OCI-LY3 (cell line): ENCODE results near the gene SGK2.
"Not testable (repeated sequence)": the region's sequence is repeated elsewhere in the genome, so short reads cannot be mapped to it uniquely, and the experiment has no call there.

ENCODE experiments used
- H2AFZ ChIP-seq: fragments of 200-600, 300-600 bp; shearing (Covaris generic); 2 replicates; pipeline ENCODE4 v1.6.0; 2014; ENCODE audit warnings: antibody characterized with exemption, low read depth, low read length
- H3K27ac ChIP-seq: fragments of 200-600, 300-600 bp; sonication (generic); 2 replicates; pipeline ENCODE4 v1.5.1; 2014; ENCODE audit warnings: mild to moderate bottlenecking, low read length, moderate library complexity, mixed read lengths
- H3K27me3 ChIP-seq: fragments of 200-600, 300-600 bp; sonication (generic); 2 replicates; pipeline ENCODE4 v1.6.1; 2014; ENCODE audit warnings: low read depth, low read length, mixed read lengths
- H3K36me3 ChIP-seq: fragments of 200-600, 300-600 bp; sonication (generic); replicated peaks from 2 replicates; pipeline ENCODE3; 2014; ENCODE audit warnings: low read depth, low read length, mixed read lengths
- H3K4me1 ChIP-seq: fragments of 300-600, 200-600 bp; sonication (generic); 2 replicates; pipeline ENCODE4 v1.6.1; 2014; ENCODE audit warnings: low read length, mixed read lengths
- H3K4me2 ChIP-seq: fragments of 200-600, 300-600 bp; sonication (generic); 2 replicates; pipeline ENCODE4 v1.6.1; 2014; ENCODE audit warnings: low read length, mixed read lengths
- H3K4me3 ChIP-seq: fragments of 300-600, 200-600 bp; sonication (generic); 2 replicates; pipeline ENCODE4 v1.5.1; 2014; ENCODE audit warnings: antibody characterized with exemption, mild to moderate bottlenecking, low read length, moderate library complexity
- H3K79me2 ChIP-seq: fragments of 300-600, 200-600 bp; shearing (Covaris generic); 2 replicates; pipeline ENCODE4 v1.6.1; 2014; ENCODE audit warnings: mild to moderate bottlenecking, low read length, mixed read lengths
- H3K9ac ChIP-seq: fragments of 300-600, 200-600 bp; shearing (Covaris generic); 2 replicates; pipeline ENCODE4 v1.6.0; 2014; ENCODE audit warnings: mild to moderate bottlenecking, low read length, moderate library complexity
- H3K9me3 ChIP-seq: fragments of 200-600, 300-600 bp; shearing (Covaris generic); 2 replicates; pipeline ENCODE4 v1.6.1; 2014; ENCODE audit warnings: low read length, mixed read lengths; ENCODE audit not compliant: insufficient read depth
- H4K20me1 ChIP-seq: fragments of 200-600, 300-600 bp; sonication (generic); 2 replicates; pipeline ENCODE4 v1.6.1; 2016; ENCODE audit warnings: low read length, mixed read lengths; ENCODE audit not compliant: insufficient read depth
- EZH2phosphoT487 ChIP-seq: fragments of 200-600 bp; shearing (Covaris generic); IDR thresholded peaks from 2 replicates; pipeline ENCODE4 v1.6.1; 2018; ENCODE audit warnings: antibody characterized with exemption, mixed run types, low read depth
- TF ChIP-seq, protein P1 (sequence below): fragments of 200-600, 300-600 bp; sonication (generic); IDR thresholded peaks from 2 replicates; pipeline ENCODE4 v1.5.1; 2014; ENCODE audit warnings: antibody characterized with exemption, low read length, low read depth

Gene SGK2

DNA sequence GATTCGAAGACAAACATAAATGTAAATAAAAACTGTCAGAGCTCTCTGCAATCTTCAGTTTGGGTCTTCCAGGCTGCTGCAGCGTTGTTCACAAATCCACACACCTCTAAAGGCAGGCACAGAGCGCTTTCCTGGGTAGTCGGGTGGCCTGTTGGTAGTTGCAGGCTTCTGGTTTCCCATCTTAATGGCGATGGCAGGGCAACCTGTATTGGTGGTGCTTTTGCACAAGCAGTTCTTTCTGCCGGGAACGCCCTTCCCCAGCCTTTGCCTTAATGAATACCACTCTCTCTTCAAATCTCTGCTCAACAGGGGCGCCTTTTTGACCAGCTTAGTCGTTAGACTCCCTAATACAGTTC is 31.2 kb downstream of the SGK2 start:
- peak overlapping the region; percentile 87 for H3K4me2 ChIP-seq
- no peaks in the 10 kb centered on the region for H3K9me3 ChIP-seq
- peak overlapping the region; percentile 74 for H3K9ac ChIP-seq
- H3K4me3 ChIP-seq: peak overlapping the region; percentile 80
- TF ChIP-seq EZH2phosphoT487: no peak
- TF ChIP-seq, protein P1, sequence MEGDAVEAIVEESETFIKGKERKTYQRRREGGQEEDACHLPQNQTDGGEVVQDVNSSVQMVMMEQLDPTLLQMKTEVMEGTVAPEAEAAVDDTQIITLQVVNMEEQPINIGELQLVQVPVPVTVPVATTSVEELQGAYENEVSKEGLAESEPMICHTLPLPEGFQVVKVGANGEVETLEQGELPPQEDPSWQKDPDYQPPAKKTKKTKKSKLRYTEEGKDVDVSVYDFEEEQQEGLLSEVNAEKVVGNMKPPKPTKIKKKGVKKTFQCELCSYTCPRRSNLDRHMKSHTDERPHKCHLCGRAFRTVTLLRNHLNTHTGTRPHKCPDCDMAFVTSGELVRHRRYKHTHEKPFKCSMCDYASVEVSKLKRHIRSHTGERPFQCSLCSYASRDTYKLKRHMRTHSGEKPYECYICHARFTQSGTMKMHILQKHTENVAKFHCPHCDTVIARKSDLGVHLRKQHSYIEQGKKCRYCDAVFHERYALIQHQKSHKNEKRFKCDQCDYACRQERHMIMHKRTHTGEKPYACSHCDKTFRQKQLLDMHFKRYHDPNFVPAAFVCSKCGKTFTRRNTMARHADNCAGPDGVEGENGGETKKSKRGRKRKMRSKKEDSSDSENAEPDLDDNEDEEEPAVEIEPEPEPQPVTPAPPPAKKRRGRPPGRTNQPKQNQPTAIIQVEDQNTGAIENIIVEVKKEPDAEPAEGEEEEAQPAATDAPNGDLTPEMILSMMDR: no peak
- H3K36me3 ChIP-seq: no peaks in the 10 kb centered on the region
- H3K4me1 ChIP-seq: peaks cover 11% of the 10 kb centered on the region
- H3K27me3 ChIP-seq: peaks cover 6% of the 10 kb centered on the region; the same call in 1 of the 2 replicates
- H3K27ac ChIP-seq: peak overlapping the region; percentile 55
- H2AFZ ChIP-seq: peak overlapping the region; percentile 94
- H3K79me2 ChIP-seq: peaks cover 7% of the 10 kb centered on the region; the same call in 1 of the 2 replicates
- no peaks in the 10 kb centered on the region for H4K20me1 ChIP-seq

DNA sequence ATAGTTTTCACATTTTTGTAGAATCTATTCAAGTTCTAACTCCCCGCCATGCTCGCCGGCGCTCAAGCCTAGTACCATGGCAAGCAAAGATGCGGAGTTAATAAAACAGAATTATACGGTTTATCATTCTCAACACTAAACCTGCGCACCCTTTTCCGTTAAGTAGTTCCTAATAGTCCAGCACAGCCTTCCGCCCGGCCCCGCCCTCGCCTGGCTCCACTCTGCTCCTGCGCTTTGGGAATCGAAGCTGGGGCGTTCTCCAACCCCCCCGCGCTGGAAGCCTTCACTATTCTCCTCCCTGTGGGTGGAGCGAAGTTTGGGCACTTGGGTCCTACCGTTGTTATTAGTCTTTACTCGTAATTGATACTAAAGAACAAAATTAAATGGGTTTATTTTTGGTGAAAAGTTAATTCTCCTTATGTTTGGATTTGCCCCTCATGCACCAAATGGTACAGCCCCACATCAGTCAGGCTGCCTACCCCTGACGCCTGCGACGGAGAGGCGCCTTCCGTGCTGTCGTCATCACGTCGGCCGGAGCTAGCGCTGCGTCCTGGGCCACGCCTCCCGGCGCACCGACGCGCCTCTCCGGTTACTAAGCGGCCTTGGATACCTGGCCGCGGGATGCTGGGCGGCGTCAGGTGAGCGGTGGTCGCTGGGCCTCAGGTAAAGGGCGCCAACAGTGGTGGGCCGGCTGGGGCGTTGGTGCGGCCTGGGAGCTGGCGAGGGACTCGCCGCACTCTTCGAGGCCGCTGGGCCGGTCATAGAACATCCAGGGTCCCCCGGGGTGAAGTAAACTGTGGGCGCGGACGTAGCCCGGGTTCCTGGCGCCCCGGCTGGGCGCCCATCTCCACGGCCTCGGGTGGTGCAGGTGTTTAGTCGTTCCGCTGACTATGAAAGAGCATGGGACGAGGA is 31.8 kb downstream of the SGK2 start, which contains the start of gene IFT52:
TSS of gene IFT52 (plus strand) at position 546 of the 912 bp plus-strand sequence. CDS start 3,762 bp downstream, outside the sequence.
- TF ChIP-seq EZH2phosphoT487: no peak
- TF ChIP-seq, protein P1: no peak
- peak within 1 kb of the TSS; percentile 80 for H3K4me3 ChIP-seq
- peak within 1 kb of the TSS; percentile 55 for H3K27ac ChIP-seq
- H3K4me1 ChIP-seq: peaks cover 11% of the 10 kb centered on the region
- H2AFZ ChIP-seq: peak within 1 kb of the TSS; percentile 94
- peak within 1 kb of the TSS; percentile 87 for H3K4me2 ChIP-seq
- peaks cover 7% of the 10 kb centered on the region; the same call in 1 of the 2 replicates for H3K79me2 ChIP-seq
- H4K20me1 ChIP-seq: no peaks in the 10 kb centered on the region
- no peaks in the 10 kb centered on the region for H3K9me3 ChIP-seq
- peak within 1 kb of the TSS; percentile 74 for H3K9ac ChIP-seq
- no peaks in the 10 kb centered on the region for H3K36me3 ChIP-seq
- peaks cover 1% of the 10 kb centered on the region; the same call in 1 of the 2 replicates for H3K27me3 ChIP-seq

DNA sequence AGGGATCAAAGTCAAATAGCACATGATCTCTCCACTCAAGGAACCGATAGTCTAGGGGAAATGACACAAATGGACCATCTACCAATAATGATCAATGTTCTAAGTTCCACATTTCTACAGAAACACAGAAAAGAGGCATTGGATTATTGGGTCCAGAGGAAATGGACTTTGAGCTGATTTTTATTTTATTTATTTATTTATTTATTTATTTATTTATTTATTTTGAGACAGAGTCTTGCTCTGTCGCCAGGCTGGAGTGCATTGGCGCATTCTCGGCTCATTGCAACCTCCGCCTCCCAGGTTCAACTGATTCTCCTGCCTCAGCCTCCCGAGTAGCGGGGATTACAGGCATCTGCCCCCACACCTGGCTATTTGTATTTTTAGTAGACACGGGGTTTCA is 43.1 kb downstream of the SGK2 start:
- H3K27ac ChIP-seq, H3K9ac ChIP-seq, H3K4me3 ChIP-seq, H3K9me3 ChIP-seq, H3K79me2 ChIP-seq, H4K20me1 ChIP-seq, H3K4me1 ChIP-seq, H3K4me2 ChIP-seq, H3K27me3 ChIP-seq, H2AFZ ChIP-seq: not testable (repeated sequence)
- peaks cover 16% of the 10 kb centered on the region for H3K36me3 ChIP-seq

DNA sequence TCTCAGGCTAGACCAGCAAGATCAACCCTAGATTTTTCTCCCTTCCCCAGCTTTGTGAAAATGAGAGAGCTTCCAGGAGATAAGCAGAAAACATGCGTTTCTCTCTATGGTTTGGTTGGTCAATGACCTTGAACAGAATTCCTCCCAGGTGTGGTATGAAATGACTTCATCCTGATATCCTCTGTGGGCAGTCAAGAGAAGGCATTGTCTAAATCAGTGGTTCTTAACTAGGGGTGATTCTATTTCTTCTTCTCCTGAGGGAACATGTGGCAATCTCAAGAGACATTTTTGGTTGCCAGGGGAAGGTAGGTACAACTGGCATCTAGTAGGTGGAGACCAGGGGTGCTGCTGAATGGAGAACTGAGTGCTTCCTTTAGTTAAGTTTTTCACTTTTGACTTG is 44.3 kb downstream of the SGK2 start:
- H3K4me1 ChIP-seq: no peaks in the 10 kb centered on the region
- H3K9me3 ChIP-seq: no peaks in the 10 kb centered on the region
- H3K36me3 ChIP-seq: peaks cover 12% of the 10 kb centered on the region
- no peaks in the 10 kb centered on the region for H4K20me1 ChIP-seq
- no peak overlapping the region for H2AFZ ChIP-seq
- TF ChIP-seq, protein P1: no peak
- H3K27me3 ChIP-seq: no peaks in the 10 kb centered on the region
- H3K79me2 ChIP-seq: no peaks in the 10 kb centered on the region
- no peak overlapping the region for H3K9ac ChIP-seq
- no peak overlapping the region for H3K4me3 ChIP-seq
- no peak overlapping the region for H3K27ac ChIP-seq
- H3K4me2 ChIP-seq: no peak overlapping the region
